NCI-H2196 (cell line): ENCODE measurements around the gene TPX2.
"Not testable (repeated sequence)": the region's sequence is repeated elsewhere in the genome, so short reads cannot be mapped to it uniquely, and the experiment has no call there.

ENCODE experiments used
- DNase-seq: peaks from one replicate; lab custom pipeline; 2025; ENCODE audit not compliant: unreplicated experiment; lab: John Stamatoyannopoulos, UW

The TPX2 gene

GRCh38 chr20:31811796-31812728, 73.0 kb downstream of the TPX2 start:
- DNase-seq = no peak

- DNase-seq = no peak
Measured at GRCh38 chr20:31813611-31814010, 74.5 kb downstream of the TPX2 start.

- not testable (repeated sequence) for DNase-seq
Measured at GRCh38 chr20:31814142-31814541, 75.1 kb downstream of the TPX2 start.

GRCh38 chr20:31815408-31816188, 76.5 kb downstream of the TPX2 start:
- DNase-seq = peak; percentile 65

- DNase-seq = no peak
Measured at GRCh38 chr20:31816221-31816620, 77.1 kb downstream of the TPX2 start.

- no peak for DNase-seq
Measured at GRCh38 chr20:31817461-31817860, 78.4 kb downstream of the TPX2 start.

- DNase-seq = no peak
Measured at GRCh38 chr20:31818376-31818908, 79.4 kb downstream of the TPX2 start.

- peak; percentile 43 for DNase-seq
Measured at GRCh38 chr20:31819083-31819784, 80.1 kb downstream of the TPX2 start, which contains the start of gene MYLK2. MYLK2 (plus strand) TSS chr20:31819356; CDS start chr20:31819581, 225 bp downstream.

- no peak for DNase-seq
Measured at GRCh38 chr20:31820228-31820627, 81.1 kb downstream of the TPX2 start.

- no peak for DNase-seq
Measured at GRCh38 chr20:31821427-31821826, 82.3 kb downstream of the TPX2 start.

GRCh38 chr20:31822421-31823330, 83.6 kb downstream of the TPX2 start:
- peak; percentile 95 for DNase-seq

- DNase-seq = no peak
Measured at GRCh38 chr20:31823360-31824124, 84.5 kb downstream of the TPX2 start.

GRCh38 chr20:31824125-31824485, 85.0 kb downstream of the TPX2 start:
- no peak for DNase-seq

- DNase-seq = no peak
Measured at GRCh38 chr20:31824554-31825313, 85.6 kb downstream of the TPX2 start.

- DNase-seq = no peak
Measured at GRCh38 chr20:31826074-31826473, 87.0 kb downstream of the TPX2 start.

GRCh38 chr20:31827059-31827458, 88.0 kb downstream of the TPX2 start:
- no peak for DNase-seq

GRCh38 chr20:31828016-31828415, 88.9 kb downstream of the TPX2 start:
- not testable (repeated sequence) for DNase-seq

GRCh38 chr20:31829731-31830130, 90.6 kb downstream of the TPX2 start:
- no peak for DNase-seq
